CD4-positive, alpha-beta T cell treated with Interleukin-15 for 1 hour (primary cell): ENCODE measurements around the gene MIOX.
A peak's percentile ranks its signal among the peaks of the same experiment; 100 is the strongest.

Experiments
- DNase-seq: peaks from one replicate; pipeline ENCODE4 v3.0.0-alpha.2; 2020

MIOX gene

GRCh38 chr22:50474710-50475651 is 11.7 kb upstream of the MIOX start, which contains the start of gene SBF1:
SBF1 (minus strand) TSS chr22:50475035; CDS start chr22:50474840, 195 bp downstream.
- peak; percentile 88 for DNase-seq

GRCh38 chr22:50475652-50476002 is 11.0 kb upstream of the MIOX start:
- DNase-seq: no peak

- DNase-seq: no peak
These were observed 9.8 kb upstream of the MIOX start for GRCh38 chr22:50476868-50477267.

GRCh38 chr22:50477923-50478322 is 8.7 kb upstream of the MIOX start:
- no peak for DNase-seq

- DNase-seq: no peak
These were observed 6.9 kb upstream of the MIOX start for GRCh38 chr22:50479721-50480120.

GRCh38 chr22:50481045-50481439 is 5.6 kb upstream of the MIOX start:
- DNase-seq: no peak

- DNase-seq: peak; percentile 60
These were observed 5.1 kb upstream of the MIOX start, which contains the start of gene ADM2 for GRCh38 chr22:50481440-50482106. ADM2 (plus strand) TSS chr22:50481543; CDS start chr22:50481848, 305 bp downstream.

- DNase-seq: no peak
These were observed 4.3 kb upstream of the MIOX start for GRCh38 chr22:50482107-50483074.

GRCh38 chr22:50483106-50483505 is 3.6 kb upstream of the MIOX start:
- DNase-seq: no peak

- no peak for DNase-seq
These were observed 3.1 kb upstream of the MIOX start for GRCh38 chr22:50483556-50483955.

- no peak for DNase-seq
These were observed 2.4 kb upstream of the MIOX start for GRCh38 chr22:50483977-50484853.

GRCh38 chr22:50485221-50486131 is 1.2 kb upstream of the MIOX start:
- no peak for DNase-seq

GRCh38 chr22:50487290-50488005 is 789 bp downstream of the MIOX start:
- no peak for DNase-seq

GRCh38 chr22:50488006-50488677 is 1.5 kb downstream of the MIOX start:
- no peak for DNase-seq

GRCh38 chr22:50488886-50489285 is 2.2 kb downstream of the MIOX start:
- no peak for DNase-seq

- no peak for DNase-seq
These were observed 2.9 kb downstream of the MIOX start for GRCh38 chr22:50489363-50490243.

- DNase-seq: no peak
These were observed 4.1 kb downstream of the MIOX start for GRCh38 chr22:50490531-50491308.
